SHP77 treated with DMSO at 0.1 percent for 48 hours (cell line): Measurements from ENCODE around the gene ARMC9.
"Not testable (repeated sequence)": the region's sequence is repeated elsewhere in the genome, so short reads cannot be mapped to it uniquely, and the experiment has no call there.

Experiments
- DNase-seq: peaks from one replicate; lab custom pipeline; 2025; lab: John Stamatoyannopoulos, UW

Gene ARMC9

DNA sequence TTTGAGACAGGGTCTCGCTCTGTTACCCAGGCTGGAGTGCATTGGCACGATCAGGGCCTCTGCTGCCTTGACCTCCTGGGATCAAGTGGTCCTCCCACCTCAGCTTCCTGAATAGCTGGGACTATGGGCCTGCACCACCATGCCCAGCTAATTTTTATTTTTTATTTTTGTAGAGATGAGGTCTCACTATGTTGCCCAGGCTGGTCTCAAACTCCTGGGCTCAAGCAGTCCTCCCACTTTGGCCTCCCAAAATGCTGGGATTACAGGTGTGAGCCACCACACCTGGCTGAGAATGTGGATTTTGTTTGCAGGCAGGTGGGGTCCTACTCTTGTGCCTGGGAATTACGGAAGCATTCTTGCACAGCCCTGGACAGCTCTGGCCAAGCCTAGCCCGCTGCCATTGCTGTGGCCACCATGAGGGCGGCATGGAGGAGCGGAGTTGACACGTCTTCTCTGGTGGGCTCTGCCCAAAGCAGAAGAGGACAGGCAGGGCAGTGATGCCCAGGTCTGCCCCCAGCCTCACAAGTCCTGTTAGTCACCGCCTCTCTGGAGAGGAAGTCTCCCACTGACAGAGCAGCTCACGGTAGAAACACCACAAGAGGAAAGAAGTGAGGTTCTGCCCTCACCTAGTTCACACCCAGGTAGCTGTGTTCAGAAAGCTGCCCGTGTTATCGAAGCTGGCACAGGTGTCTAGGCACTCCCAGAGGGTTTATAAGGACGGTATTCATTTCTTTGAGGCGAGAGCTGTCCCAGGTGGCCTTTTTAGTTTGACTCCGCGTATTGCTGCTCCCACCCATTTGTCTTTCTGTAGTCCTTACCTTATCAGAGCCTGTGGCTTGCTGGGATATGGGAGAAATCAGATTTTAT is 46.2 kb downstream of the ARMC9 start:
- DNase-seq: no peak

- DNase-seq: no peak
These were observed 47.0 kb downstream of the ARMC9 start for GRCh38 chr2:231245249-231246094.

- no peak for DNase-seq
These were observed 47.9 kb downstream of the ARMC9 start for GRCh38 chr2:231246171-231246842.

GRCh38 chr2:231250146-231250545 is 51.7 kb downstream of the ARMC9 start:
- DNase-seq: no peak

GRCh38 chr2:231250698-231251097 is 52.3 kb downstream of the ARMC9 start:
- no peak for DNase-seq

GRCh38 chr2:231253292-231253691 is 54.9 kb downstream of the ARMC9 start:
- DNase-seq: not testable (repeated sequence)

- no peak for DNase-seq
These were observed 58.1 kb downstream of the ARMC9 start for GRCh38 chr2:231256494-231256893.

DNA sequence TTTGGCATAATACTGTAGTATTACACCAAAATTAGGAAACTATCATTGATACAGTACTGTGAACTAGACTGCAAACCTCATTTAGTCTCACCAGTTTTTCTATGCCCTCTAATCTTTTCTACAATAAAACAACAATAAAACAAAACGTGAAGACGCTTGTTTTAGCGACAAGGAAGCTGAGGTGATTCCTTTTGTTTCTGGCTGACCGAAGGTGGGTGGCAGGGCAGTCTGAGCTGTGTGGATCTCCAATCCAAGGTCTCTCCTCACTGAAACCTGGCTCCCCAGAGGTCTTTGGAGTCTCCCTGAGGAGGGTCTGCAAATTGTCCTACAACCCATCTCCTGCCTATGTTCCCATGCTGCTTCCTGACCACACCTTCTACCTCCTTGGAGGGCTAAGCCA is 59.3 kb downstream of the ARMC9 start:
- no peak for DNase-seq

DNA sequence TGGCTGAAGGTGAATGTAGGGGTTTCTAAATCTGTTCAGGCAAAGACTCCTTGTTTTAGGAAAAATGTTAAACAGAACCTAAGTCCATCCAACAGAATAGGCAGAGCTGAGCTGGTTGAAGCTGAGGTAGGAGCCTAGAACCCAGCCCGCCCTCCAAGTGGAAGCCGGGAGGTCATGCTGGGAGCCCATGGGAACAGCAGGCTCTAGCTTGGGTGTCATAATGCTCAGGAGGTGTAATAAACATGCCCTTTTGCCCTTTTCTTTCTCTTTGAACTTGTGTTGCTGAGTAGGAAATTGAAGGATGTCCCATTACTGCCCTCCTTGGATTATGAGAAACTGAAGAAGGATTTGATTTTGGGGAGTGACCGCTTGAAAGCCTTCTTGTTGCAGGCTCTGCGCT is 60.3 kb downstream of the ARMC9 start:
- DNase-seq: no peak

DNA sequence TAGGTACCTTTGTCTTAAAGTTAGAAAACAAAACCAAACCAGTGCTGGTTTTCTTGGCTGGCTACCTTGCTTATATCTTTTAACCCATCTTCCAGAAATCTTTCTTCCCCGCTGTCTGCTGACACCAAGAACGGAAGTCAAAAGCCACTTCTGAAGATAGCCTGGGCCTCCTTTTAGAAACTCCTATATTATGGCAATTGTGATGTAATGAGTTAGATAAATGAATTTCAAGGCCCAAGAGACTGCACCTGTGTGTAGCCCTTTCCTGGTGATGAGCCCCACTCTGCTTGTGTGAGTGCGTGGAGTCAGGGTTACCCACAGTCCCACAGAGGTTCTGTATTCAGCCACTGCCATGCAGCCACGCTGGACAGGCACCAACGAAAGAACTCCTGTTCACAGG is 60.7 kb downstream of the ARMC9 start:
- no peak for DNase-seq

- no peak for DNase-seq
These were observed 62.2 kb downstream of the ARMC9 start for GRCh38 chr2:231260442-231261208.

DNA sequence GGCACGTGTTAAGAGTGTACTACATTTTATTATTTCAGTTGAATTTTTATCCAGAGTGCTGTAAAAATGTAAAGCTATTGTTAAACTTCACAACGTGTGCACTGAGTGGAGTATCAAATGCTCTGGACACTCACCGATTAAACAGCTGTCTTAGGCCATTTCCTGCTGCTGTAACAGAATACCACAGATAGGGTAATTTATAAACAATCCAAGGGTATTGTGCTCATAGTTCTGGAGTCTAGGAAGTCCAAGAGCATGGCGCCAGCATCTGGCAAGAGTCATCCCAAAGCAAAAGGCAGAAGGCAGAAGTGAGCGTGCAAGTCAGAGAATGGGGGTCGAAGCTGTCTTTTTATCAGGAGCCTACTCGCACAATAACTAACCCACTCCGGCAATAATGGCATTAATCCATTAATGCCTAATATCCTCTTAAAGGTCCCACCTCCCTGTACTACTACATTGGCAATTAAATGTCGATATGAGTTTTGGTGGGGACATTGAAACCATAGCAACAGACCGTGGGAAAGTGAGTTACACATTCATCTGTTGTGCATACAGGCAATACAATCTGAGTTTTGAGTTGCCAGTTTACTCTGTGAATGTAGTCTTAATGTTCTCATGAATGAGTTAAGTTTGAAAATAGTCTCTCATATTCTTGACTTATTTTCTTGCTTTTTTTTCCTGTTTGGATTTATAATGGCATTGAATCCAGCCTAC is 64.8 kb downstream of the ARMC9 start:
- no peak for DNase-seq

- DNase-seq: no peak
These were observed 72.0 kb downstream of the ARMC9 start for GRCh38 chr2:231270221-231271114.

GRCh38 chr2:231272991-231273390 is 74.6 kb downstream of the ARMC9 start:
- DNase-seq: no peak

- DNase-seq: no peak
These were observed 78.6 kb downstream of the ARMC9 start for GRCh38 chr2:231276987-231277386.

GRCh38 chr2:231277962-231278361 is 79.5 kb downstream of the ARMC9 start:
- DNase-seq: no peak

- DNase-seq: no peak
These were observed 80.4 kb downstream of the ARMC9 start for GRCh38 chr2:231278868-231279267.

DNA sequence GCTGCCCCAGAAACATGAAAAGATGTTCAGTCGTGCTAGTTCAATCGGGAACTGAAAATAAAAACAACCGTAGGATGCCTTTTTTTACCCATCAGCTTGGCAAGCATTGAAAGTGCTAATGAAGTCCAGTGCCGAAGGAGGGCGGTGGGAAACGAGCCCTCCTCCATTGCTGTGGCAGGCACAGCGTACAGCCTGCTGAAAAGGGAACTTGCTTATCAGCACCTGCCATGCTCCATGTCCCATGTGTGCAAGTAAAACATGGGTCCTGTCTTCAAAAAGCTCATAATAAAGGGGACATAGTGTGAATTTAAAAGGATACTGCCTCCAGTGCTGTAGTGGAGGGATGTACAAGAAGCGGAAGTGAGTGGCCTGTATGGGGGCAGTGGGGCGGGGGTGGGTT is 82.4 kb downstream of the ARMC9 start:
- DNase-seq: no peak

- no peak for DNase-seq
These were observed 85.9 kb downstream of the ARMC9 start for GRCh38 chr2:231284296-231284695.

DNA sequence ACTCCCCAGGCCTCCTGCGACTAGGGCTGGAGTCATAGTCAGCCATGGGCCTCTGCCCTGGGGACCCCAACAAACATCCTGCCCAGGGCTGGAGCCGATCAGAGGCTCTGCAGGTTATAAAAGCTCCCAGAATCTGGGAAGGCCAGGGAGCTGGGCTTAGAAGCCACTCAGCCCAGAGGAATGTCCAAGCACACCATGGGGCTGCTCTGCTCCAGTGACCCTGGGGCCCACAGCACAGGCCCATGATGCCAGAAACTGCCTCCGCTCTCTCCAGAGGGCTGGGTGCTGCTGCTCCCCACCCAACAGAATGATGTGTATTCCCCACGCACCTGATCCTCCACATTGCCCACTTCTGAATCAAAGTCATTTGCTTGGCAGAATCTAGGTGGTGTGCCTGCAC is 88.5 kb downstream of the ARMC9 start:
- no peak for DNase-seq
